ENCODE data around the gene GARS1. TPM values are rescaled to one million over a fixed set of nuclear protein-coding genes. Genes with fewer than 3 reads are reported as not detected.

Gene GARS1
- total RNA-seq, 4 donors from 2014 or later: 79.2 to 125 (median 97.3) TPM

DNA sequence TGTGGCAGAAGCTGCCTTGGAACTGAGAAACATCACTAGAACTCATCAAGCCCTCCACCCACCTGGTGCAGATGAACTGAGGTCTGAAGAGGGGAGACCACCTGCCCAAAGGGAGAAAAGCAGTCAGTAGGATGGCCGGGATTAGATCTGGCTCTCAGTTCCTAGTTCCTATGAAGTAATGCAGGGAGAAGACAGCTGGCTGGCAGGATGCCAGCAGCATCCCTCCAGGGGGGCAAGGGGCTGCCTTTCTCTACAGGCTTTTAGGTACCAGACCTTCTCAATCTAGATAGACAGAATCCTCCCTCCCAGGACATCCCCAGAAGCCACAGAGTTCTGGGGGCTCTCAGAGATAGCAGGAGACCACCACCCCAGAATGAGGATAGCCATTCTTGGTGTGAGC is 79.7 kb downstream of the GARS1 start:
- WGBS, 2 donors: 42 to 43% methylated on average over 1 of the region's 1 CpG

DNA sequence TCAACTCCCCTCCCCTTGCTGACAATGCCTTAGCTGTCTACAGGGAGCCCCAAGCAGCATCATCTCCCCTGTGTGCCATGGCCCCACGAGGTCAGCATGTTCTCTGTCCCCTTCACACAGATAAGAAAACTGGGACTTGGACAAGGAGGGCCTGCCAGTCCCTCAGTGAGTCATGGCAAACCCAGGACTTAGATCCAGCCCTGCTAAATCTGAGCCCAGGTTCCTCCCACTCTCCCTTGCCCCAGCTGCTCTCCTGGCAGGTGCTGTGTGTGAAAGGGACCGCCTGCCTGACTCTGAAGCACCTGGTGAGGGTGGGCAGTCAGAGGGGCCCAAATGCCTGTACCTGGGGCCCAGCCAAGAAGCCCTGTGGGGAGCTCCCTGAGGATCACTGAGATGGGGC is 80.2 kb downstream of the GARS1 start:
- Histone ChIP-seq H3K36me3 (no peaks in the 10 kb centered on the region), H3K27me3 (peaks cover 0 to 66% (median 0%) of the 10 kb centered on the region in 4 donors), H3K4me1 (no peaks in the 10 kb centered on the region), H3K9me3 (no peaks in the 10 kb centered on the region), H3K27ac (no peak overlapping the region), H3K4me3 (no peak overlapping the region)
- intact Hi-C loops (cut with DNase I): no loop called here
- TF ChIP-seq POLR2A (IDR thresholded peaks at IDR 0.05): no peak
- TF ChIP-seq, protein P1, sequence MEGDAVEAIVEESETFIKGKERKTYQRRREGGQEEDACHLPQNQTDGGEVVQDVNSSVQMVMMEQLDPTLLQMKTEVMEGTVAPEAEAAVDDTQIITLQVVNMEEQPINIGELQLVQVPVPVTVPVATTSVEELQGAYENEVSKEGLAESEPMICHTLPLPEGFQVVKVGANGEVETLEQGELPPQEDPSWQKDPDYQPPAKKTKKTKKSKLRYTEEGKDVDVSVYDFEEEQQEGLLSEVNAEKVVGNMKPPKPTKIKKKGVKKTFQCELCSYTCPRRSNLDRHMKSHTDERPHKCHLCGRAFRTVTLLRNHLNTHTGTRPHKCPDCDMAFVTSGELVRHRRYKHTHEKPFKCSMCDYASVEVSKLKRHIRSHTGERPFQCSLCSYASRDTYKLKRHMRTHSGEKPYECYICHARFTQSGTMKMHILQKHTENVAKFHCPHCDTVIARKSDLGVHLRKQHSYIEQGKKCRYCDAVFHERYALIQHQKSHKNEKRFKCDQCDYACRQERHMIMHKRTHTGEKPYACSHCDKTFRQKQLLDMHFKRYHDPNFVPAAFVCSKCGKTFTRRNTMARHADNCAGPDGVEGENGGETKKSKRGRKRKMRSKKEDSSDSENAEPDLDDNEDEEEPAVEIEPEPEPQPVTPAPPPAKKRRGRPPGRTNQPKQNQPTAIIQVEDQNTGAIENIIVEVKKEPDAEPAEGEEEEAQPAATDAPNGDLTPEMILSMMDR (IDR thresholded peaks at IDR 0.05): no peak
- 20 to 43% methylated on average over 1 to 2 of the region's 2 CpGs for WGBS, 2 donors
- no peak for DNase-seq

More for the DNA sequence above, 79.7 kb downstream of the GARS1 start:
- no peak for TF ChIP-seq POLR2A (IDR thresholded peaks at IDR 0.05)
- TF ChIP-seq, protein P1 (IDR thresholded peaks at IDR 0.05): no peak
- no peaks in the 10 kb centered on the region for H3K4me1 ChIP-seq
- intact Hi-C loops (cut with DNase I): no loop called here
- no peak overlapping the region for H3K27ac ChIP-seq
- peaks cover 0 to 61% (median 0%) of the 10 kb centered on the region in 4 donors for H3K27me3 ChIP-seq
- H3K36me3 ChIP-seq: no peaks in the 10 kb centered on the region
- H3K4me3 ChIP-seq: no peak overlapping the region
- DNase-seq: no peak
- no peaks in the 10 kb centered on the region for H3K9me3 ChIP-seq

DNA sequence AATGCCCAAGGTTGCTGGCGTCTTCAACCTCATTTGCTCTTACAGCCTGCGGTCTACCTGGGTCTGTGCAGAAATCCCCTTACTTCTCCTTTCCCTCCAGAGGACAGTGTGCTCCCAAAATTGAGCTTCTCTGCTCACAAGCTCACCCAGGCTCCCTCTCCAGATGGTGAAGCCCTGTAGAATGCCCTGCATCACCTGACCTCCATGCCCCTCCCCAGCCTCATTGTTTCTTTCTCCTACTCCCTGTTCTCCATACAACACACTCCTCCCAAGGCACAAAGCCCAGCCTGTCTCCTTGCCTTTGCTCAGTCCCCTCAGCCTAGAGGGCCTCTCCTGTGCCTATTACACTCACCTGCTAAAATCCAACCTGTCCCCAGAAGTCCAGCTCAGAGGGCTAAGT is 84.1 kb downstream of the GARS1 start:
- Histone ChIP-seq H3K27me3 (peaks cover 8 to 98% (median 16%) of the 10 kb centered on the region in 4 donors), H3K27ac (no peak overlapping the region), H3K4me3 (no peak overlapping the region), H3K9me3 (no peaks in the 10 kb centered on the region), H3K36me3 (no peaks in the 10 kb centered on the region), H3K4me1 (peaks cover 11 to 19% (median 14%) of the 10 kb centered on the region in 3 donors)
- DNase-seq: no peak
- TF ChIP-seq, protein P1 (IDR thresholded peaks at IDR 0.05): no peak
- no peak for TF ChIP-seq POLR2A (IDR thresholded peaks at IDR 0.05)
- 82 to 85% methylated on average over 2 of the region's 2 CpGs for WGBS, 2 donors
- intact Hi-C loops (cut with DNase I): no loop called here

DNA sequence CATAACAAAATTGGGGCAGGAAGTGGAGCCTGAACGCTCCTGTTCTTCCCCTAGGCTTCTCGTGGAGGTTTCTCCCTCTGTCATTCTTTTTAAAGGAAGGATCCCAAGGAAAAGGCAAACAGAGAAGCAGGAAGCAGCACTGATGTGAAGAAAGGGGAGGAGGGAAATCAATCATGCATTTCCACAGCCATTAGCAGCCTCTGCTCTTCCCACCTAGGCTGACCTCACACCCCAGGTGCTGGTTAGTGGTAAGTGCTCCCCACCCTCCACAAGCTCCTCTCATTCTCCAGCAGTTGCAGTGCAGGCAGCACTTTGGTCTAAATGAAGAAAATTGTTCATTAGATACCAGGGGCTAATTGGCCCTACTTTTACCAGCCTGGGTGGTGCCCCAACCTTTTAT is 85.0 kb downstream of the GARS1 start:
- H3K27me3 ChIP-seq: peaks cover 8 to 95% (median 16%) of the 10 kb centered on the region in 4 donors
- no peak overlapping the region for H3K27ac ChIP-seq
- no peak overlapping the region for H3K4me3 ChIP-seq
- H3K36me3 ChIP-seq: no peaks in the 10 kb centered on the region
- H3K4me1 ChIP-seq: peaks cover 11 to 19% (median 14%) of the 10 kb centered on the region in 3 donors
- H3K9me3 ChIP-seq: no peaks in the 10 kb centered on the region
- intact Hi-C loops (cut with DNase I): no loop called here
- DNase-seq: no peak
- TF ChIP-seq, protein P1 (IDR thresholded peaks at IDR 0.05): no peak
- no peak for TF ChIP-seq POLR2A (IDR thresholded peaks at IDR 0.05)
- WGBS, 2 donors: 5 to 13% methylated on average over 2 of the region's 2 CpGs

DNA sequence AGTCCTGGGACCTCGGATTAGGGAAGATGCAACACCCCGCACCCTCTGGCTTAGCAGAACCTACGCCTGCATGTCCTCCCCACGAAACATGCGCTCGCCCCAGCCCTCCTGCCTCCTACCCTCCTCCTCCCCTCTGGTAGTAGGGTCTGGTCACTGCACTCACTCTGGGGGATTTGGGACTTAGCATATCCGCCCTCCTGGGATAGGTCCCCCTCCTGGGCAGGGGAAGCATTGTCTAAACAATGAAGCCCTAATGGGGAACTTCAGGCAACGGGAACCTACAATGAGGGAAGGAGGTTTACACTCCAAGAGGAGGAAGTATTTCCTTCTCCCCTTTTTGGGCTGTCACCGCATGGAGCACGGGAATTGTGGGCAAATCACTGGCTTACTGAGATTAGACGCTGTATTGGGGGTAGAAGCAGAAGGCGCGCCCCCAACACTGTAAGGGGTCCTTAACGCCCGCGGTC is 86.7 kb downstream of the GARS1 start:
- Histone ChIP-seq H3K9me3 (no peaks in the 10 kb centered on the region), H3K36me3 (no peaks in the 10 kb centered on the region), H3K27ac (no peak overlapping the region), H3K4me1 (peaks cover 11 to 19% (median 14%) of the 10 kb centered on the region in 3 donors), H3K4me3 (peak overlapping the region in 3 of 4 donors; percentile 35 to 66 (median 48)), H3K27me3 (peaks cover 8 to 91% (median 16%) of the 10 kb centered on the region in 4 donors)
- intact Hi-C loops (cut with DNase I): no loop called here
- no peak for DNase-seq
- WGBS, 2 donors: 17 to 67% methylated on average over 3 to 9 of the region's 16 CpGs
- TF ChIP-seq, protein P1 (IDR thresholded peaks at IDR 0.05): no peak
- TF ChIP-seq POLR2A (IDR thresholded peaks at IDR 0.05): no peak
